HepG2 (cell line): ENCODE data around the gene NDRG3. TPM values are rescaled to one million over a fixed set of nuclear protein-coding genes. Genes with fewer than 3 reads are reported as not detected.
A peak's percentile ranks its signal among the peaks of the same experiment; 100 is the strongest.

Experiments
- CHCHD3 ChIP-seq: sonication (generic); formaldehyde crosslinking; IDR thresholded peaks from 2 replicates; pipeline ENCODE4 v1.8.0; 2022; ENCODE audit warnings: mild to moderate bottlenecking, missing genetic modification reagents, moderate library complexity
- FOXC1 ChIP-seq: sonication (generic); formaldehyde crosslinking; IDR thresholded peaks from 2 replicates; pipeline ENCODE4 v1.8.0; 2022; ENCODE audit warnings: mild to moderate bottlenecking, missing genetic modification reagents, borderline replicate concordance
- GATAD2A ChIP-seq: IDR thresholded peaks from 2 replicates; pipeline ENCODE4 v1.6.1; 2016
- HES4 ChIP-seq: sonication (generic); formaldehyde crosslinking; IDR thresholded peaks from 2 replicates; pipeline ENCODE4 v1.9.0; 2021; ENCODE audit warnings: mild to moderate bottlenecking, missing genetic modification reagents, borderline replicate concordance
- KAT2B ChIP-seq: fragments of 150-350 bp; IDR thresholded peaks from 2 replicates; pipeline ENCODE4 v1.6.1; 2014; ENCODE audit warnings: low read depth, low read length, borderline replicate concordance
- NBN ChIP-seq: fragments of 450-650 bp; conservative IDR thresholded peaks from 2 replicates; pipeline ENCODE4 v1.6.1; 2017
- PHF5A ChIP-seq: IDR thresholded peaks from one replicate; pipeline ENCODE4 v1.6.1; 2018; ENCODE audit warnings: low read depth, missing genetic modification reagents; ENCODE audit not compliant: unreplicated experiment
- RBM22 ChIP-seq: fragments of 200-400 bp; formaldehyde crosslinking; optimal IDR thresholded peaks from 2 replicates; pipeline ENCODE3; 2017; ENCODE audit warnings: mild to moderate bottlenecking, low read length, moderate library complexity
- SPEN ChIP-seq: sonication (generic); formaldehyde crosslinking; IDR thresholded peaks from 2 replicates; pipeline ENCODE4 v1.5.1; 2020; ENCODE audit warnings: low read depth, mild to moderate bottlenecking, missing genetic modification reagents
- ZFX ChIP-seq: sonication (generic); formaldehyde crosslinking; IDR thresholded peaks from 2 replicates; pipeline ENCODE4 v1.4.0; 2020; ENCODE audit warnings: mild to moderate bottlenecking, low read depth, missing genetic modification reagents, moderate library complexity
- ZNF33B ChIP-seq: sonication (generic); formaldehyde crosslinking; IDR thresholded peaks from 2 replicates; pipeline ENCODE4 v1.5.1; 2020; ENCODE audit warnings: mild to moderate bottlenecking, missing genetic modification reagents
- ZNF839 ChIP-seq: sonication (generic); formaldehyde crosslinking; IDR thresholded peaks from 2 replicates; pipeline ENCODE4 v1.4.0; 2020; ENCODE audit warnings: missing genetic modification reagents, mild to moderate bottlenecking, borderline replicate concordance
- polyA plus RNA-seq, 8 experiments: library from polyadenylated mRNA; depleted of rRNA in 3 of 8; stranded (reverse) in 7 of 8; unstranded in 1 of 8; fragments of >200 nt; fragmentation: Illumina TruSeq in 4 of 8; extraction: Trizol in 4 of 8; gene quantifications; 2 replicates each; pipeline versions ENCODE4 v1.2.1 to v1.2.3, GENCODE V29; 2011 to 2016; ENCODE audit warnings: low read depth in 4 of 8, missing spikeins in 1 of 8, mixed read lengths in 1 of 8; ENCODE audit not compliant: insufficient read depth in 1 of 8
- total RNA-seq, 5 experiments: library from RNA; depleted of rRNA; stranded (reverse); fragments of >200 nt; fragmentation: Illumina TruSeq; extraction: Trizol; gene quantifications; 2 replicates each; pipeline ENCODE4 v1.2.3, GENCODE V29; 2016; ENCODE audit warnings: low read depth in 1 of 5
- TF ChIP-seq, protein P1 (sequence below): sonication (generic); formaldehyde crosslinking; IDR thresholded peaks from 2 replicates; pipeline ENCODE4 v1.4.0; 2020; ENCODE audit warnings: missing genetic modification reagents, borderline replicate concordance
- TF ChIP-seq, protein P2 (sequence below): sonication (generic); formaldehyde crosslinking; IDR thresholded peaks from 2 replicates; pipeline ENCODE4 v1.4.0; 2020; ENCODE audit warnings: missing genetic modification reagents
- TF ChIP-seq, protein P3 (sequence below): sonication (generic); formaldehyde crosslinking; IDR thresholded peaks from 2 replicates; pipeline ENCODE4 v1.4.0; 2020; ENCODE audit warnings: missing genetic modification reagents, mild to moderate bottlenecking, borderline replicate concordance
- TF ChIP-seq, protein P4 (sequence below): sonication (generic); formaldehyde crosslinking; IDR thresholded peaks from 2 replicates; pipeline ENCODE4 v1.8.0; 2022; ENCODE audit warnings: low read depth, missing genetic modification reagents
- TF ChIP-seq, protein P5 (sequence below): fragments of 450-650 bp; IDR thresholded peaks from 2 replicates; pipeline ENCODE4 v1.6.1; 2017; ENCODE audit warnings: mild to moderate bottlenecking
- TF ChIP-seq, protein P6 (sequence below): sonication (generic); formaldehyde crosslinking; IDR thresholded peaks from 2 replicates; pipeline ENCODE4 v1.4.0; 2020; ENCODE audit warnings: mild to moderate bottlenecking, missing genetic modification reagents

Gene NDRG3
- total and polyA plus RNA-seq, 2 of the 13 experiments (the other 11 are each of a cell fraction or from before 2014, with no cell fraction given): 36.0 to 40.5 TPM

DNA sequence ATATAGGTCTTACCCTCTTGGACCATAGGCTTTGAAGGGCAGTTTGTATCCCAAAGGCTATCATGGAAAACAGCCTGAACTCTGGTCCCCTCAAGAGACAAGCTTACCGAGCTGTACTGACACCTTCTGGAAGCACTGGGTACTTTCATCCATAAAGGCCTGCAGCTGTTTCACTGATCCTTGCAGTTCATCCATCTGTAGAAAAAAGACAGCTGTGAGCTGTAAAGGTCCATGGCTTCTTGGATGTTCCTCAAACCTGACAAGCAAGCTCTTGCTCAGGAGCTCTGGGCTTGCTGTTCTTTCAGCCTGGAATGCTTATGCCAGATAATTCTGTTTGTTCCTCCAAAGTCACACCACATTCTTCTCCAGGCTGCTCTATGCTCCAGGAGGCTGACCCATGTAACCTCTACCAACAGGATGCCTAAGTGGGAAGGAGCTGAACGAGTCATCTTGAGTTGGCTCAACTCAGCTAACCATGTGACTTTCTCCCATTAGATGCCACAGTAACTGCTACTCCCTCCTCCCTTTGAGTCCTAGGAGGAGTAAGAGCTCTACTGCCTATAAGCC, 8.8 kb upstream of the NDRG3 start (continued):
- TF ChIP-seq, protein P1, sequence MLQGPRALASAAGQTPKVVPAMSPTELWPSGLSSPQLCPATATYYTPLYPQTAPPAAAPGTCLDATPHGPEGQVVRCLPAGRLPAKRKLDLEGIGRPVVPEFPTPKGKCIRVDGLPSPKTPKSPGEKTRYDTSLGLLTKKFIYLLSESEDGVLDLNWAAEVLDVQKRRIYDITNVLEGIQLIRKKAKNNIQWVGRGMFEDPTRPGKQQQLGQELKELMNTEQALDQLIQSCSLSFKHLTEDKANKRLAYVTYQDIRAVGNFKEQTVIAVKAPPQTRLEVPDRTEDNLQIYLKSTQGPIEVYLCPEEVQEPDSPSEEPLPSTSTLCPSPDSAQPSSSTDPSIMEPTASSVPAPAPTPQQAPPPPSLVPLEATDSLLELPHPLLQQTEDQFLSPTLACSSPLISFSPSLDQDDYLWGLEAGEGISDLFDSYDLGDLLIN (CRISPR knock-in tag): no peak
- TF ChIP-seq, protein P2, sequence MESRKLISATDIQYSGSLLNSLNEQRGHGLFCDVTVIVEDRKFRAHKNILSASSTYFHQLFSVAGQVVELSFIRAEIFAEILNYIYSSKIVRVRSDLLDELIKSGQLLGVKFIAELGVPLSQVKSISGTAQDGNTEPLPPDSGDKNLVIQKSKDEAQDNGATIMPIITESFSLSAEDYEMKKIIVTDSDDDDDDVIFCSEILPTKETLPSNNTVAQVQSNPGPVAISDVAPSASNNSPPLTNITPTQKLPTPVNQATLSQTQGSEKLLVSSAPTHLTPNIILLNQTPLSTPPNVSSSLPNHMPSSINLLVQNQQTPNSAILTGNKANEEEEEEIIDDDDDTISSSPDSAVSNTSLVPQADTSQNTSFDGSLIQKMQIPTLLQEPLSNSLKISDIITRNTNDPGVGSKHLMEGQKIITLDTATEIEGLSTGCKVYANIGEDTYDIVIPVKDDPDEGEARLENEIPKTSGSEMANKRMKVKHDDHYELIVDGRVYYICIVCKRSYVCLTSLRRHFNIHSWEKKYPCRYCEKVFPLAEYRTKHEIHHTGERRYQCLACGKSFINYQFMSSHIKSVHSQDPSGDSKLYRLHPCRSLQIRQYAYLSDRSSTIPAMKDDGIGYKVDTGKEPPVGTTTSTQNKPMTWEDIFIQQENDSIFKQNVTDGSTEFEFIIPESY (CRISPR knock-in tag): 0 out of 2 replicates have a peak, but pooled peaks have one; percentile 25
- TF ChIP-seq SPEN (CRISPR knock-in tag) (no peak), KAT2B (no peak), NBN (no peak), FOXC1 (peak; percentile 34; the same call in 1 of the 2 replicates), GATAD2A (peak; percentile 64), CHCHD3 (CRISPR knock-in tag) (no peak), ZNF33B (CRISPR knock-in tag) (no peak), PHF5A (CRISPR knock-in tag) (no peak), RBM22 (peak; percentile 22), ZNF839 (CRISPR knock-in tag) (no peak), HES4 (CRISPR knock-in tag) (no peak), ZFX (CRISPR knock-in tag) (peak; percentile 61; the same call in 1 of the 2 replicates)
- TF ChIP-seq, protein P3, sequence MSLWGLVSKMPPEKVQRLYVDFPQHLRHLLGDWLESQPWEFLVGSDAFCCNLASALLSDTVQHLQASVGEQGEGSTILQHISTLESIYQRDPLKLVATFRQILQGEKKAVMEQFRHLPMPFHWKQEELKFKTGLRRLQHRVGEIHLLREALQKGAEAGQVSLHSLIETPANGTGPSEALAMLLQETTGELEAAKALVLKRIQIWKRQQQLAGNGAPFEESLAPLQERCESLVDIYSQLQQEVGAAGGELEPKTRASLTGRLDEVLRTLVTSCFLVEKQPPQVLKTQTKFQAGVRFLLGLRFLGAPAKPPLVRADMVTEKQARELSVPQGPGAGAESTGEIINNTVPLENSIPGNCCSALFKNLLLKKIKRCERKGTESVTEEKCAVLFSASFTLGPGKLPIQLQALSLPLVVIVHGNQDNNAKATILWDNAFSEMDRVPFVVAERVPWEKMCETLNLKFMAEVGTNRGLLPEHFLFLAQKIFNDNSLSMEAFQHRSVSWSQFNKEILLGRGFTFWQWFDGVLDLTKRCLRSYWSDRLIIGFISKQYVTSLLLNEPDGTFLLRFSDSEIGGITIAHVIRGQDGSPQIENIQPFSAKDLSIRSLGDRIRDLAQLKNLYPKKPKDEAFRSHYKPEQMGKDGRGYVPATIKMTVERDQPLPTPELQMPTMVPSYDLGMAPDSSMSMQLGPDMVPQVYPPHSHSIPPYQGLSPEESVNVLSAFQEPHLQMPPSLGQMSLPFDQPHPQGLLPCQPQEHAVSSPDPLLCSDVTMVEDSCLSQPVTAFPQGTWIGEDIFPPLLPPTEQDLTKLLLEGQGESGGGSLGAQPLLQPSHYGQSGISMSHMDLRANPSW (CRISPR knock-in tag): no peak
- TF ChIP-seq, protein P4, sequence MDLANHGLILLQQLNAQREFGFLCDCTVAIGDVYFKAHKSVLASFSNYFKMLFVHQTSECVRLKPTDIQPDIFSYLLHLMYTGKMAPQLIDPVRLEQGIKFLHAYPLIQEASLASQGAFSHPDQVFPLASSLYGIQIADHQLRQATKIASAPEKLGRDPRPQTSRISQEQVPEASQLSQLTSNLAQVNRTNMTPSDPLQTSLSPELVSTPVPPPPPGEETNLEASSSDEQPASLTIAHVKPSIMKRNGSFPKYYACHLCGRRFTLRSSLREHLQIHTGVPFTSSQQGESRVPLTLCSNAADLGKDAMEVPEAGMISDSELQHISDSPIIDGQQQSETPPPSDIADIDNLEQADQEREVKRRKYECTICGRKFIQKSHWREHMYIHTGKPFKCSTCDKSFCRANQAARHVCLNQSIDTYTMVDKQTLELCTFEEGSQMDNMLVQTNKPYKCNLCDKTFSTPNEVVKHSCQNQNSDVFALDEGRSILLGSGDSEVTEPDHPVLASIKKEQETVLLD (CRISPR knock-in tag): no peak
- TF ChIP-seq, protein P5, sequence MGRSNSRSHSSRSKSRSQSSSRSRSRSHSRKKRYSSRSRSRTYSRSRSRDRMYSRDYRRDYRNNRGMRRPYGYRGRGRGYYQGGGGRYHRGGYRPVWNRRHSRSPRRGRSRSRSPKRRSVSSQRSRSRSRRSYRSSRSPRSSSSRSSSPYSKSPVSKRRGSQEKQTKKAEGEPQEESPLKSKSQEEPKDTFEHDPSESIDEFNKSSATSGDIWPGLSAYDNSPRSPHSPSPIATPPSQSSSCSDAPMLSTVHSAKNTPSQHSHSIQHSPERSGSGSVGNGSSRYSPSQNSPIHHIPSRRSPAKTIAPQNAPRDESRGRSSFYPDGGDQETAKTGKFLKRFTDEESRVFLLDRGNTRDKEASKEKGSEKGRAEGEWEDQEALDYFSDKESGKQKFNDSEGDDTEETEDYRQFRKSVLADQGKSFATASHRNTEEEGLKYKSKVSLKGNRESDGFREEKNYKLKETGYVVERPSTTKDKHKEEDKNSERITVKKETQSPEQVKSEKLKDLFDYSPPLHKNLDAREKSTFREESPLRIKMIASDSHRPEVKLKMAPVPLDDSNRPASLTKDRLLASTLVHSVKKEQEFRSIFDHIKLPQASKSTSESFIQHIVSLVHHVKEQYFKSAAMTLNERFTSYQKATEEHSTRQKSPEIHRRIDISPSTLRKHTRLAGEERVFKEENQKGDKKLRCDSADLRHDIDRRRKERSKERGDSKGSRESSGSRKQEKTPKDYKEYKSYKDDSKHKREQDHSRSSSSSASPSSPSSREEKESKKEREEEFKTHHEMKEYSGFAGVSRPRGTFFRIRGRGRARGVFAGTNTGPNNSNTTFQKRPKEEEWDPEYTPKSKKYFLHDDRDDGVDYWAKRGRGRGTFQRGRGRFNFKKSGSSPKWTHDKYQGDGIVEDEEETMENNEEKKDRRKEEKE: no peak
- TF ChIP-seq, protein P6, sequence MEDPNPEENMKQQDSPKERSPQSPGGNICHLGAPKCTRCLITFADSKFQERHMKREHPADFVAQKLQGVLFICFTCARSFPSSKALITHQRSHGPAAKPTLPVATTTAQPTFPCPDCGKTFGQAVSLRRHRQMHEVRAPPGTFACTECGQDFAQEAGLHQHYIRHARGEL: no peak
